Peyer's patch (tissue), 4 donors: Measurements from ENCODE around the gene CST11.

ENCODE experiments used
- CTCF ChIP-seq, 6 experiments: fragments of 450-650 bp in 4 of 6; fragments of 200-600 bp in 2 of 6; sonication (generic) in 1 of 6; IDR thresholded peaks; one replicate each; pipeline ENCODE4 v1.5.1; 2017 to 2019; ENCODE audit warnings: antibody characterized with exemption in 6 of 6, mild to moderate bottlenecking in 3 of 6, moderate library complexity in 1 of 6
- POLR2A ChIP-seq, 2 donors: fragments of 450-650 bp; IDR thresholded peaks; one replicate each; pipeline ENCODE4 v1.5.1; 2017; ENCODE audit warnings: antibody characterized with exemption in 2 of 2, mild to moderate bottlenecking in 2 of 2, moderate library complexity in 2 of 2

GRCh38 chr20:23446505-23446904 is 6.2 kb downstream of the CST11 start:
- TF ChIP-seq POLR2A (IDR thresholded peaks at IDR 0.05) = no peak
- peak in 4 of 6 experiments; percentile 12 to 49 (median 42) for TF ChIP-seq CTCF (IDR thresholded peaks at IDR 0.05)
